GM18951 (cell line): Measurements from ENCODE around the gene PLPPR2.
"Not testable (repeated sequence)": the region's sequence is repeated elsewhere in the genome, so short reads cannot be mapped to it uniquely, and the experiment has no call there.

Experiments
- POLR2A ChIP-seq: IDR thresholded peaks from 4 replicates; pipeline ENCODE4 v1.6.1; 2011; ENCODE audit warnings: mild to moderate bottlenecking; ENCODE audit not compliant: insufficient read length, insufficient read depth; ENCODE audit errors: extremely low read depth
- in situ Hi-C: fragments of 300-500 bp; cut with MboI; formaldehyde crosslinking; loops from one replicate; pipeline ENCODE4 v1.12.0; 2022; ENCODE audit warnings: low sequenced_read_pairs, mixed read lengths, inconsistent platforms; ENCODE audit not compliant: unreplicated experiment

PLPPR2 gene

DNA sequence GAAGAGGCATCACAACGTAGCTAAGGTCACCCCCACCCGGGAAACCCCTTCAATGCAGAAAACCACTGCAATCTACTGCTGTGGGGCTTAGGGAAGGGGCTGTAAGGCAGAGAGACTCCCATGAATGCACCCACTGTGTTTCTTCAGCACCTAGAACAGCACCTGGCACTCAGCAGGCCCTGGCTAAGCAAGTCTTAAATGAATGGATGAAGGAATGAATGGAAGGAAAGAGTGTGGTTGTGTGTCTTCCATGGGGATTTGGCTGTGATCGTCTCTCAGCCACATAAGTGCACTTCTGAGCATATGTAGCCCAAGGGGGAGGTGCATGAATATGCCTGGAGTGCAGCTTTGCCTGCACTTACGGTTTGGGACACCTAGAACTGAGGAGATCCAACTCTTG lies 6.1 kb upstream of the PLPPR2 start:
- in situ Hi-C loops = no loop called here
- TF ChIP-seq POLR2A = no peak

GRCh38 chr19:11354102-11354501 lies 1.1 kb upstream of the PLPPR2 start:
- in situ Hi-C loops = not testable (repeated sequence)

- TF ChIP-seq POLR2A = no peak
- in situ Hi-C loops = no loop called here
These were observed 804 bp downstream of the PLPPR2 start for GRCh38 chr19:11356074-11356397.

- TF ChIP-seq POLR2A = no peak
- in situ Hi-C loops = no loop called here
These were observed 1.7 kb downstream of the PLPPR2 start for GRCh38 chr19:11356676-11357550.

- no peak for TF ChIP-seq POLR2A
- in situ Hi-C loops = no loop called here
These were observed 4.2 kb downstream of the PLPPR2 start for GRCh38 chr19:11359421-11359820.

GRCh38 chr19:11361037-11361770 lies 6.0 kb downstream of the PLPPR2 start:
- no peak for TF ChIP-seq POLR2A
- in situ Hi-C loops = no loop called here

DNA sequence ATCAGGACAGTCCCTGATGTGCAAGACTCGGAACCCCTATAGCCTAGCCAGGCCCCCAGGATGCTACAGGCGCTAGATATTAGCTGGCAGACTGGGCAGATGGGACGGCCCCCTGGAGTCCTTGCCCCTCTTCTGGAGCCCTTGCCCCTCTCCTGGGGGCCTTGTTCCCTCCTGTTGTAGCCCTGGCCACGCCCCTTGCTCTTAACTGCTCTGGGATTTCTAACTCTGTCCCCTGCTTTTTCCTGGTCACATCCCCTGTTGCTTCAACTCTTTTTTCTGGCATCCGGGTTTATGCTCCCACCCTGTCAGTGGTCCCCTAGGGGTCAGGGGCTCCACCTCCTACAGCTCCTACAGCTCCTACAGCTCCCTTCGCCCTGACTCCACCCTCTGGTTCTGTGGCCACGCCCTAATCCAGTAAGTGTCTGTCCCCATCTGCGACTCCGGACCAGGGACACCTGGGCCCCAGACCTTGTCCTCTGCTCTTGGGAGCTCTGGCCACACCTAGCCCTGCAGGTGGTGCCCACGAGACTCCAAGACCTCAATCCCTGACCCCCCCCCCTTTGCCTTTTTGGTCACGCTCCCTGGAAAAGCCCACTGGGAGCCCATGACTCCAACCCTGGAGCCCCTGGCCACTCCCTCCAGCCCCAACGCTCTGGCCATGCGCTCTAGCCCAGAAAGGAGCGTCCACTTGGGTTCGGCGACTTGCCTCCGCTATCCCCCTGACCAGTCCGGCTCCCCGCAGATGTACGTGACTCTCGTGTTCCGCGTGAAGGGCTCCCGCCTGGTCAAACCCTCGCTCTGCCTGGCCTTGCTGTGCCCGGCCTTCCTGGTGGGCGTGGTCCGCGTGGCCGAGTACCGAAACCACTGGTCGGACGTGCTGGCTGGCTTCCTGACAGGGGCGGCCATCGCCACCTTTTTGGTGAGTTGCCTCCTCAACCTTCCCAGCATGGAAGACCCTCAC lies 6.8 kb downstream of the PLPPR2 start:
- in situ Hi-C loops = no loop called here
- no peak for TF ChIP-seq POLR2A

DNA sequence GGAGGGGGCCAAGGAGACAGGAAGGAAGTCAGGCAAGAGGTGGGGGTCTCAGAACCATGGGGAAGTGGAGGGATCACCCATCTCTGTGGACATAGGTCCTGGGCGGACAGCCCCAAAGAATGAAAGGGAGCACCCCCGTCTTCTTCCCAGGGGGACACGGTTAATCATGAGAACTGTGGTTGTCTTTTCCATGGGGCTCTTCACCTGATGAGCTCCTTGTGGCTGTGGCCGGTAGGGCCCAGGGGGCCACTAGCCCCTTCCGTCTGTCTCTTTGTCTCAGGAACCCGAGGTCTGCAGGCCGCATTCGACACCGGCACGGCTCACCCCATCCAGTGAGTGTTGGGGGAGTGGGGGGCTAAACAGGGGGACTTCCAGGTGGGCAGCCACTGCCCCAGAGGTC lies 8.6 kb downstream of the PLPPR2 start:
- in situ Hi-C loops = no loop called here
- no peak for TF ChIP-seq POLR2A

GRCh38 chr19:11364296-11364904 lies 9.2 kb downstream of the PLPPR2 start:
- in situ Hi-C loops = no loop called here
- no peak for TF ChIP-seq POLR2A

GRCh38 chr19:11364935-11365334 lies 9.7 kb downstream of the PLPPR2 start:
- TF ChIP-seq POLR2A = no peak
- in situ Hi-C loops = no loop called here

- in situ Hi-C loops = no loop called here
- TF ChIP-seq POLR2A = no peak
These were observed 10.4 kb downstream of the PLPPR2 start for GRCh38 chr19:11365557-11366117.

GRCh38 chr19:11367528-11367927 lies 12.3 kb downstream of the PLPPR2 start:
- no peak for TF ChIP-seq POLR2A
- in situ Hi-C loops = no loop called here
